Mesenchymal stem cell (in vitro differentiated cells and primary cell): ENCODE results near the gene OR52E6.

Experiments used
- DNase-seq: peaks from one replicate; pipeline ENCODE4 v3.0.0-alpha.2; 2013
- H2AFZ ChIP-seq: one replicate; pipeline ENCODE4 v1.6.1; 2013; ENCODE audit warnings: low read depth, mild to moderate bottlenecking, control low read depth, inconsistent platforms, low read length, moderate library complexity
- H2AK5ac ChIP-seq: 2 replicates; pipeline ENCODE4 v1.6.1; 2013; ENCODE audit warnings: low read length, moderate library complexity, mild to moderate bottlenecking, inconsistent platforms; ENCODE audit not compliant: severe bottlenecking
- H2BK120ac ChIP-seq: one replicate; pipeline ENCODE4 v1.6.1; 2013; ENCODE audit warnings: low read depth, mild to moderate bottlenecking, inconsistent platforms, low read length, moderate library complexity
- H2BK12ac ChIP-seq, 2 experiments: one replicate each; pipeline ENCODE4 v1.6.1; 2013; ENCODE audit warnings: inconsistent platforms in 2 of 2, low read length in 2 of 2, mild to moderate bottlenecking in 2 of 2, moderate library complexity in 2 of 2, control low read depth in 1 of 2
- H2BK15ac ChIP-seq: one replicate; pipeline ENCODE4 v1.6.1; 2013; ENCODE audit warnings: mild to moderate bottlenecking, low read depth, inconsistent platforms; ENCODE audit not compliant: poor library complexity, severe bottlenecking
- H2BK5ac ChIP-seq: 2 replicates; pipeline ENCODE4 v1.6.1; 2013; ENCODE audit warnings: low read depth, mild to moderate bottlenecking, low read length, control low read depth, inconsistent platforms; ENCODE audit not compliant: poor library complexity, severe bottlenecking
- H3K14ac ChIP-seq, 2 experiments: one replicate each; pipeline ENCODE4 v1.6.1; 2013; ENCODE audit warnings: inconsistent platforms in 2 of 2, low read length in 2 of 2, control low read depth in 1 of 2, mild to moderate bottlenecking in 1 of 2, moderate library complexity in 1 of 2
- H3K18ac ChIP-seq, 2 experiments: one replicate each; pipeline ENCODE4 v1.6.1; 2013; ENCODE audit warnings: inconsistent platforms in 2 of 2, low read length in 2 of 2, control low read depth in 1 of 2, low read depth in 1 of 2, mild to moderate bottlenecking in 1 of 2
- H3K23ac ChIP-seq, 2 experiments: one replicate each; pipeline ENCODE4 v1.6.1; 2013; ENCODE audit warnings: inconsistent platforms in 2 of 2, low read length in 2 of 2, mild to moderate bottlenecking in 2 of 2, moderate library complexity in 2 of 2, control low read depth in 1 of 2
- H3K27ac ChIP-seq: 2 replicates; pipeline ENCODE4 v1.5.1; 2013; ENCODE audit warnings: mild to moderate bottlenecking, moderate library complexity, low read length, control low read depth, inconsistent platforms; ENCODE audit not compliant: poor library complexity, severe bottlenecking
- H3K27me3 ChIP-seq, 2 experiments: 2 replicates each; pipeline versions ENCODE4 v1.6.1 to v1.7.0; 2013; ENCODE audit warnings: low read length in 2 of 2, mild to moderate bottlenecking in 2 of 2, moderate library complexity in 2 of 2, control low read depth in 1 of 2, inconsistent platforms in 1 of 2; ENCODE audit not compliant: control insufficient read depth in 1 of 2, insufficient read depth in 1 of 2
- H3K36me3 ChIP-seq, 2 experiments: 2 replicates each; pipeline versions ENCODE4 v1.6.1 to v1.7.0; 2013; ENCODE audit warnings: low read length in 2 of 2, control low read depth in 1 of 2, inconsistent platforms in 1 of 2, low read depth in 1 of 2, mild to moderate bottlenecking in 1 of 2; ENCODE audit not compliant: insufficient read depth in 2 of 2, control insufficient read depth in 1 of 2
- H3K4ac ChIP-seq, 2 experiments: one replicate each; pipeline ENCODE4 v1.6.1; 2013; ENCODE audit warnings: inconsistent platforms in 2 of 2, low read length in 2 of 2, mild to moderate bottlenecking in 2 of 2, moderate library complexity in 2 of 2, control low read depth in 1 of 2, low read depth in 1 of 2
- H3K4me1 ChIP-seq: 2 replicates; pipeline ENCODE4 v1.6.1; 2013; ENCODE audit warnings: low read depth, low read length, control low read depth; ENCODE audit not compliant: control insufficient read depth, insufficient read depth
- H3K4me2 ChIP-seq: 2 replicates; pipeline ENCODE4 v1.6.1; 2013; ENCODE audit warnings: low read length, mild to moderate bottlenecking, inconsistent platforms; ENCODE audit not compliant: poor library complexity, severe bottlenecking
- H3K4me3 ChIP-seq, 2 experiments: 2 replicates each; pipeline versions ENCODE4 v1.5.1 to v1.7.0; 2013; ENCODE audit warnings: low read length in 2 of 2, mild to moderate bottlenecking in 2 of 2, control low read depth in 1 of 2, low read depth in 1 of 2; ENCODE audit not compliant: insufficient read depth in 1 of 2
- H3K79me1 ChIP-seq: replicated peaks from 2 replicates; pipeline ENCODE4 v1.6.1; 2013; ENCODE audit warnings: mild to moderate bottlenecking, control low read depth, low read length, inconsistent platforms; ENCODE audit not compliant: poor library complexity, severe bottlenecking
- H3K9ac ChIP-seq: 2 replicates; pipeline ENCODE4 v1.7.0; 2013; ENCODE audit warnings: mild to moderate bottlenecking, low read length, moderate library complexity
- H3K9me3 ChIP-seq: 2 replicates; pipeline ENCODE4 v1.7.0; 2013; ENCODE audit warnings: mild to moderate bottlenecking, low read length; ENCODE audit not compliant: control insufficient read depth
- H4K8ac ChIP-seq: one replicate; pipeline ENCODE4 v1.6.1; 2013; ENCODE audit warnings: inconsistent platforms, mild to moderate bottlenecking, low read length, moderate library complexity
- H4K91ac ChIP-seq: one replicate; pipeline ENCODE4 v1.6.1; 2013; ENCODE audit warnings: mild to moderate bottlenecking, low read length, inconsistent platforms
- WGBS: methylation state at CpG from one replicate; pipeline ENCODE4 v1.1.7; 2013; ENCODE audit warnings: mixed read lengths; 5-methylcytosine and 5-hydroxymethylcytosine counted together

Gene OR52E6

GRCh38 chr11:5857590-5857989, 15.9 kb upstream of the OR52E6 start, which contains the start of gene OR52E8:
TSS of gene OR52E8 (minus strand) at chr11:5857690. CDS start at chr11:5857690, 0 bp downstream.
- H3K23ac ChIP-seq: no peak within 1 kb of the TSS
- no peak within 1 kb of the TSS for H2BK5ac ChIP-seq
- no peak within 1 kb of the TSS for H3K18ac ChIP-seq
- no peak within 1 kb of the TSS for H2BK120ac ChIP-seq
- no peak within 1 kb of the TSS for H2BK15ac ChIP-seq
- no peak within 1 kb of the TSS for H3K4me2 ChIP-seq
- H2AK5ac ChIP-seq: no peak within 1 kb of the TSS
- H3K9me3 ChIP-seq: peaks cover 5% of the 10 kb centered on the region
- no peak within 1 kb of the TSS for H2AFZ ChIP-seq
- no peaks in the 10 kb centered on the region for H3K27me3 ChIP-seq
- no CpG with 5 or more reads among the region's 3 CpGs for WGBS
- H3K79me1 ChIP-seq: no peaks in the 10 kb centered on the region
- no peak for DNase-seq
- no peak within 1 kb of the TSS for H3K14ac ChIP-seq
- no peak within 1 kb of the TSS for H3K4ac ChIP-seq
- H3K9ac ChIP-seq: no peak within 1 kb of the TSS
- no peaks in the 10 kb centered on the region for H3K36me3 ChIP-seq
- no peak within 1 kb of the TSS for H4K8ac ChIP-seq
- no peak within 1 kb of the TSS for H2BK12ac ChIP-seq
- no peaks in the 10 kb centered on the region for H3K4me1 ChIP-seq
- H3K27ac ChIP-seq: no peak within 1 kb of the TSS
- H4K91ac ChIP-seq: no peak within 1 kb of the TSS
- H3K4me3 ChIP-seq: no peak within 1 kb of the TSS

DNA sequence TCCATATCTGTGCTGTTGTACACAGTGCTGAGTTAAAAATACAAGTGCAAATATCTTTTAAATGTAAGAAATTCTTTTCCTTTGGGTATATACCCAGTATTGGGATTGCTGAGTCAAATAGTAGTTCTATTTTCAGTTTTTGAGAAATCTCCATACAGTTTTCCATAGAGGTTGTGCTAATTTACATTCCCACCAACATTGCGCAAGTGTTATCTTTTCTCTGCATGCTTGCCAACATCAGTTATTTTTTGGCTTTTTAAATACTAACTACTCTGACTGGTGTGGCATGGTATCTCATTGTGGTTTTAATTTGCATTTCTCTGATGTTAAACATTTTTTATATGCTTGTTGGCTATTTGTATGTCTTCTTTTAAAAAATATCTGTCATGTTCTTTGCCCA, 9.3 kb upstream of the OR52E6 start:
- Histone ChIP-seq H3K4me1 (no peaks in the 10 kb centered on the region), H3K36me3 (no peaks in the 10 kb centered on the region), H3K79me1 (no peaks in the 10 kb centered on the region), H2AK5ac (no peak overlapping the region), H2BK5ac (no peak overlapping the region), H4K91ac (no peak overlapping the region), H4K8ac (no peak overlapping the region), H3K9ac (no peak overlapping the region), H3K4ac (no peak overlapping the region), H2BK15ac (no peak overlapping the region), H3K18ac (no peak overlapping the region), H2BK12ac (no peak overlapping the region), H3K23ac (no peak overlapping the region), H3K27ac (no peak overlapping the region), H3K27me3 (no peaks in the 10 kb centered on the region), H3K4me3 (no peak overlapping the region), H3K14ac (no peak overlapping the region), H3K9me3 (peaks cover 8% of the 10 kb centered on the region), H3K4me2 (no peak overlapping the region), H2BK120ac (no peak overlapping the region), H2AFZ (no peak overlapping the region)
- DNase-seq: no peak
- WGBS: no CpG with 5 or more reads among the region's 1 CpG

- H4K91ac ChIP-seq: no peak overlapping the region
- H2BK5ac ChIP-seq: no peak overlapping the region
- no peak overlapping the region for H2AFZ ChIP-seq
- H4K8ac ChIP-seq: no peak overlapping the region
- H3K4me1 ChIP-seq: no peaks in the 10 kb centered on the region
- no peak overlapping the region for H3K4ac ChIP-seq
- H3K4me2 ChIP-seq: no peak overlapping the region
- H3K9me3 ChIP-seq: peaks cover 5% of the 10 kb centered on the region
- no peak overlapping the region for H3K23ac ChIP-seq
- H3K27ac ChIP-seq: no peak overlapping the region
- no peak overlapping the region for H3K9ac ChIP-seq
- no peaks in the 10 kb centered on the region for H3K36me3 ChIP-seq
- H3K79me1 ChIP-seq: no peaks in the 10 kb centered on the region
- no peak overlapping the region for H3K14ac ChIP-seq
- no peak overlapping the region for H2BK120ac ChIP-seq
- no peaks in the 10 kb centered on the region for H3K27me3 ChIP-seq
- H3K4me3 ChIP-seq: no peak overlapping the region
- no peak for DNase-seq
- no peak overlapping the region for H2BK15ac ChIP-seq
- H2AK5ac ChIP-seq: no peak overlapping the region
- H2BK12ac ChIP-seq: no peak overlapping the region
- H3K18ac ChIP-seq: no peak overlapping the region
Observed at GRCh38 chr11:5847711-5848110, 6.0 kb upstream of the OR52E6 start.

DNA sequence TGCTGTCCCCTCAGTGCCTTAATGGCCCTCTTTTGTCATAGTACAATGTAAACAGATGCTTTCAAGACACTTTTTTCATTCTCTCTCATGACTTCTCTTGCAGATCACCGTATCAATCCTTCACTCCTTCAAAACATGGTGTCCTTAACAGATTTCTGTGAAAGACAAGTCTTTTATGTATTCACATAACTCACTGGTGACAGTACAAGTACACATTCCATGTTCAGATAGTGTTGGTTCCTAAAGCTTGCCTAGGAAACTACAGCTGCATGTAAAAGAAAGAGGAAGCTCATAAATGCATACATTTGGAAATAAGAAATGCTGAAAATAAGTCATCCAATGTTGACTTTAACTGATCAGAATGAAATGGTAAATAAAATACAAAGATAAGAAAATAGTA, 5.0 kb upstream of the OR52E6 start:
- H3K18ac ChIP-seq: no peak overlapping the region
- no peak overlapping the region for H3K4me2 ChIP-seq
- no peak overlapping the region for H3K4me3 ChIP-seq
- no peaks in the 10 kb centered on the region for H3K79me1 ChIP-seq
- no peak overlapping the region for H2AFZ ChIP-seq
- H2BK120ac ChIP-seq: no peak overlapping the region
- no peak overlapping the region for H3K14ac ChIP-seq
- 71% methylated on average over 1 of the region's 1 CpG for WGBS
- H3K9me3 ChIP-seq: no peaks in the 10 kb centered on the region
- no peak for DNase-seq
- H3K36me3 ChIP-seq: no peaks in the 10 kb centered on the region
- H2BK12ac ChIP-seq: no peak overlapping the region
- no peak overlapping the region for H4K8ac ChIP-seq
- H4K91ac ChIP-seq: no peak overlapping the region
- no peak overlapping the region for H3K27ac ChIP-seq
- no peak overlapping the region for H3K9ac ChIP-seq
- no peak overlapping the region for H3K4ac ChIP-seq
- no peaks in the 10 kb centered on the region for H3K4me1 ChIP-seq
- H3K27me3 ChIP-seq: no peaks in the 10 kb centered on the region
- no peak overlapping the region for H2BK15ac ChIP-seq
- no peak overlapping the region for H2AK5ac ChIP-seq
- no peak overlapping the region for H2BK5ac ChIP-seq
- H3K23ac ChIP-seq: no peak overlapping the region
